MM.1S (cell line): Measurements from ENCODE around the gene PRICKLE1.
A peak's percentile ranks its signal among the peaks of the same experiment; 100 is the strongest.

ENCODE experiments used
- DNase-seq: peaks from one replicate; pipeline ENCODE4 v3.0.0-alpha.2; 2015
- H2AFZ ChIP-seq: fragments of 300-600 bp; sonication (generic); 2 replicates; pipeline ENCODE4 v1.6.0; 2016; ENCODE audit warnings: antibody characterized with exemption, low read length
- H3F3A ChIP-seq: fragments of 300-600 bp; sonication (generic); 2 replicates; pipeline ENCODE4 v1.6.1; 2016; ENCODE audit warnings: mild to moderate bottlenecking, antibody characterized with exemption, low read length, moderate library complexity, mixed read lengths; ENCODE audit not compliant: insufficient read depth
- H3K27ac ChIP-seq: fragments of 300-600 bp; sonication (generic); 2 replicates; pipeline ENCODE4 v1.5.1; 2016; ENCODE audit warnings: mild to moderate bottlenecking, low read length
- H3K27me3 ChIP-seq: fragments of 300-600 bp; sonication (generic); replicated peaks from 2 replicates; pipeline ENCODE4 v1.6.0; 2016; ENCODE audit warnings: low read length; ENCODE audit not compliant: insufficient read depth
- H3K36me3 ChIP-seq: fragments of 300-600 bp; sonication (generic); replicated peaks from 2 replicates; pipeline ENCODE4 v1.6.1; 2016; ENCODE audit warnings: mild to moderate bottlenecking, low read length, mixed read lengths; ENCODE audit not compliant: insufficient read depth
- H3K4me1 ChIP-seq: fragments of 300-600 bp; sonication (generic); 2 replicates; pipeline ENCODE4 v1.6.1; 2016; ENCODE audit warnings: low read length, mixed read lengths
- H3K4me2 ChIP-seq: fragments of 300-600 bp; sonication (generic); 2 replicates; pipeline ENCODE4 v1.6.0; 2016; ENCODE audit warnings: low read depth, low read length
- H3K4me3 ChIP-seq: fragments of 300-600 bp; sonication (generic); 2 replicates; pipeline ENCODE4 v1.5.1; 2016; ENCODE audit warnings: low read length, mixed read lengths
- H3K79me2 ChIP-seq: fragments of 300-600 bp; sonication (generic); 2 replicates; pipeline ENCODE4 v1.6.1; 2016; ENCODE audit warnings: mixed run types, low read length, mixed read lengths
- H3K9ac ChIP-seq: fragments of 300-600 bp; sonication (generic); 2 replicates; pipeline ENCODE4 v1.6.1; 2016; ENCODE audit warnings: low read length, mixed read lengths
- H3K9me2 ChIP-seq: fragments of 300-600 bp; sonication (generic); replicated peaks from 2 replicates; pipeline ENCODE4 v1.6.1; 2016; ENCODE audit warnings: mild to moderate bottlenecking, low read length, mixed read lengths; ENCODE audit not compliant: insufficient read depth
- H3K9me3 ChIP-seq: fragments of 300-600 bp; sonication (generic); replicated peaks from 2 replicates; pipeline ENCODE4 v1.6.1; 2016; ENCODE audit warnings: mild to moderate bottlenecking, low read length, mixed read lengths; ENCODE audit not compliant: insufficient read depth
- H4K20me1 ChIP-seq: fragments of 300-600 bp; sonication (generic); 2 replicates; pipeline ENCODE4 v1.6.1; 2016; ENCODE audit warnings: mild to moderate bottlenecking, low read length, moderate library complexity, mixed read lengths; ENCODE audit not compliant: insufficient read depth
- EZH2 ChIP-seq: fragments of 300-600 bp; sonication (generic); optimal IDR thresholded peaks from 2 replicates; pipeline ENCODE3; 2017; ENCODE audit warnings: low read depth, mild to moderate bottlenecking, antibody characterized with exemption, low read length, mixed read lengths
- EZH2phosphoT487 ChIP-seq: fragments of 300-600 bp; sonication (generic); IDR thresholded peaks from 2 replicates; pipeline ENCODE4 v1.6.1; 2018; ENCODE audit warnings: antibody characterized with exemption, low read length
- TF ChIP-seq, protein P1 (sequence below): fragments of 300-600 bp; sonication (generic); IDR thresholded peaks from 2 replicates; pipeline ENCODE4 v1.5.1; 2016; ENCODE audit warnings: antibody characterized with exemption, low read length, mixed read lengths

PRICKLE1 gene

GRCh38 chr12:42589465-42590329, at the start of gene PRICKLE1:
Gene PRICKLE1, minus strand, starts transcription at chr12:42589746. Its CDS starts 117,230 bp downstream, at chr12:42472516.
- Histone ChIP-seq H3K27me3 (0 out of 2 replicates have a peak, but pooled peaks cover 7% of the 10 kb centered on the region), H3K79me2 (no peaks in the 10 kb centered on the region), H3K4me1 (peaks cover 3% of the 10 kb centered on the region; the same call in 1 of the 2 replicates), H3K9ac (peak within 1 kb of the TSS; percentile 57; the same call in 1 of the 2 replicates), H3K4me3 (peak within 1 kb of the TSS; percentile 76), H3K36me3 (no peaks in the 10 kb centered on the region), H3K4me2 (peak within 1 kb of the TSS; percentile 98), H3K9me2 (no peaks in the 10 kb centered on the region), H4K20me1 (no peaks in the 10 kb centered on the region), H3F3A (no peaks in the 10 kb centered on the region), H3K27ac (no peak within 1 kb of the TSS), H2AFZ (peak within 1 kb of the TSS; percentile 94), H3K9me3 (no peaks in the 10 kb centered on the region)
- TF ChIP-seq, protein P1, sequence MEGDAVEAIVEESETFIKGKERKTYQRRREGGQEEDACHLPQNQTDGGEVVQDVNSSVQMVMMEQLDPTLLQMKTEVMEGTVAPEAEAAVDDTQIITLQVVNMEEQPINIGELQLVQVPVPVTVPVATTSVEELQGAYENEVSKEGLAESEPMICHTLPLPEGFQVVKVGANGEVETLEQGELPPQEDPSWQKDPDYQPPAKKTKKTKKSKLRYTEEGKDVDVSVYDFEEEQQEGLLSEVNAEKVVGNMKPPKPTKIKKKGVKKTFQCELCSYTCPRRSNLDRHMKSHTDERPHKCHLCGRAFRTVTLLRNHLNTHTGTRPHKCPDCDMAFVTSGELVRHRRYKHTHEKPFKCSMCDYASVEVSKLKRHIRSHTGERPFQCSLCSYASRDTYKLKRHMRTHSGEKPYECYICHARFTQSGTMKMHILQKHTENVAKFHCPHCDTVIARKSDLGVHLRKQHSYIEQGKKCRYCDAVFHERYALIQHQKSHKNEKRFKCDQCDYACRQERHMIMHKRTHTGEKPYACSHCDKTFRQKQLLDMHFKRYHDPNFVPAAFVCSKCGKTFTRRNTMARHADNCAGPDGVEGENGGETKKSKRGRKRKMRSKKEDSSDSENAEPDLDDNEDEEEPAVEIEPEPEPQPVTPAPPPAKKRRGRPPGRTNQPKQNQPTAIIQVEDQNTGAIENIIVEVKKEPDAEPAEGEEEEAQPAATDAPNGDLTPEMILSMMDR = no peak
- no peak for TF ChIP-seq EZH2phosphoT487
- TF ChIP-seq EZH2 = no peak
- DNase-seq = peak; percentile 61

GRCh38 chr12:42638697-42639096, 49.2 kb upstream of the PRICKLE1 start:
- Histone ChIP-seq H3K9me3 (no peaks in the 10 kb centered on the region), H2AFZ (no peak overlapping the region), H3K4me3 (no peak overlapping the region), H3K9ac (no peak overlapping the region), H3K36me3 (no peaks in the 10 kb centered on the region), H3K27ac (no peak overlapping the region), H4K20me1 (no peaks in the 10 kb centered on the region), H3F3A (no peaks in the 10 kb centered on the region), H3K9me2 (no peaks in the 10 kb centered on the region), H3K4me2 (no peak overlapping the region), H3K79me2 (no peaks in the 10 kb centered on the region), H3K4me1 (no peaks in the 10 kb centered on the region), H3K27me3 (no peaks in the 10 kb centered on the region)
- TF ChIP-seq, protein P1 = no peak
- TF ChIP-seq EZH2 (no peak), EZH2phosphoT487 (no peak)
- no peak for DNase-seq

GRCh38 chr12:42638011-42638410, 48.5 kb upstream of the PRICKLE1 start:
- H3K9me3 ChIP-seq = no peaks in the 10 kb centered on the region
- H4K20me1 ChIP-seq = no peaks in the 10 kb centered on the region
- no peak overlapping the region for H3K4me3 ChIP-seq
- no peak for DNase-seq
- H3F3A ChIP-seq = no peaks in the 10 kb centered on the region
- H3K9ac ChIP-seq = no peak overlapping the region
- no peaks in the 10 kb centered on the region for H3K36me3 ChIP-seq
- TF ChIP-seq, protein P1 = no peak
- TF ChIP-seq EZH2phosphoT487 = no peak
- no peak for TF ChIP-seq EZH2
- H3K79me2 ChIP-seq = no peaks in the 10 kb centered on the region
- H3K27ac ChIP-seq = no peak overlapping the region
- no peak overlapping the region for H2AFZ ChIP-seq
- no peak overlapping the region for H3K4me2 ChIP-seq
- no peaks in the 10 kb centered on the region for H3K9me2 ChIP-seq
- no peaks in the 10 kb centered on the region for H3K4me1 ChIP-seq
- H3K27me3 ChIP-seq = no peaks in the 10 kb centered on the region
